CD4-positive, alpha-beta T cell treated with Interleukin-6 for 4 hours (primary cell): ENCODE data around the gene MYO18A.

Experiments
- DNase-seq: peaks from one replicate; pipeline ENCODE4 v3.0.0-alpha.2; 2020; ENCODE audit warnings: mixed read lengths

Gene MYO18A

GRCh38 chr17:29045734-29046472 lies 134.3 kb downstream of the MYO18A start:
- DNase-seq: no peak

- DNase-seq: no peak
These were observed 135.2 kb downstream of the MYO18A start for GRCh38 chr17:29045026-29045425.

GRCh38 chr17:29043539-29044145 lies 136.6 kb downstream of the MYO18A start:
- DNase-seq: no peak

- no peak for DNase-seq
These were observed 137.3 kb downstream of the MYO18A start, which contains the start of gene PIPOX for GRCh38 chr17:29042679-29043538. PIPOX (plus strand) TSS chr17:29043141; CDS start chr17:29043226, 85 bp downstream.

GRCh38 chr17:29042026-29042678 lies 138.0 kb downstream of the MYO18A start:
- DNase-seq: no peak

- no peak for DNase-seq
These were observed 138.6 kb downstream of the MYO18A start for GRCh38 chr17:29041571-29041970.

GRCh38 chr17:29041091-29041490 lies 139.1 kb downstream of the MYO18A start:
- DNase-seq: no peak

- no peak for DNase-seq
These were observed 140.2 kb downstream of the MYO18A start for GRCh38 chr17:29039764-29040598.

- DNase-seq: no peak
These were observed 142.0 kb downstream of the MYO18A start for GRCh38 chr17:29038085-29038795.

- no peak for DNase-seq
These were observed 142.5 kb downstream of the MYO18A start for GRCh38 chr17:29037739-29038084.

- DNase-seq: no peak
These were observed 143.6 kb downstream of the MYO18A start for GRCh38 chr17:29036584-29036983.

GRCh38 chr17:29034510-29034909 lies 145.7 kb downstream of the MYO18A start:
- DNase-seq: no peak

GRCh38 chr17:29032857-29033197 lies 147.4 kb downstream of the MYO18A start:
- DNase-seq: no peak

GRCh38 chr17:29032013-29032856 lies 148.0 kb downstream of the MYO18A start:
- DNase-seq: no peak

- no peak for DNase-seq
These were observed 148.7 kb downstream of the MYO18A start for GRCh38 chr17:29031488-29031887.

- DNase-seq: no peak
These were observed 155.8 kb downstream of the MYO18A start for GRCh38 chr17:29024316-29024952.

- DNase-seq: no peak
These were observed 158.1 kb downstream of the MYO18A start for GRCh38 chr17:29022074-29022473.

GRCh38 chr17:29021226-29021625 lies 159.0 kb downstream of the MYO18A start:
- no peak for DNase-seq
